Effector memory CD8-positive, alpha-beta T cell (primary cell): ENCODE results near the gene SALL1.

Experiments
- ATAC-seq: fragments of 150-1000 bp; cut with Tn5 transposase; replicated peaks from 2 replicates; pipeline ENCODE4 v1.10.0; 2021; ENCODE audit warnings: mild to moderate bottlenecking, moderate library complexity
- DNase-seq, 3 experiments: peaks; one replicate each; pipeline ENCODE4 v3.0.0; 2021
- H3K27ac Mint-ChIP-seq, 2 donors: one replicate each; pipeline ENCODE4 v1.8.0; 2022; ENCODE audit warnings: mild to moderate bottlenecking in 2 of 2, mixed read lengths in 2 of 2, moderate library complexity in 2 of 2
- H3K27me3 Mint-ChIP-seq, 2 donors: one replicate each; pipeline ENCODE4 v1.8.0; 2022; ENCODE audit warnings: mixed read lengths in 2 of 2
- H3K36me3 Mint-ChIP-seq: one replicate; pipeline ENCODE4 v1.8.0; 2022; ENCODE audit warnings: mild to moderate bottlenecking, moderate library complexity, mixed read lengths; ENCODE audit not compliant: insufficient read depth
- H3K4me1 Mint-ChIP-seq, 2 donors: one replicate each; pipeline ENCODE4 v1.8.0; 2022; ENCODE audit warnings: low read depth in 2 of 2, mixed read lengths in 2 of 2
- H3K4me3 Mint-ChIP-seq, 2 donors: one replicate each; pipeline ENCODE4 v1.8.0; 2022; ENCODE audit warnings: mild to moderate bottlenecking in 2 of 2, mixed read lengths in 2 of 2, moderate library complexity in 2 of 2
- H3K9me3 Mint-ChIP-seq, 2 donors: one replicate each; pipeline ENCODE4 v1.8.0; 2022; ENCODE audit warnings: mixed read lengths in 2 of 2

The SALL1 gene

GRCh38 chr16:51107742-51108141 is 43.3 kb downstream of the SALL1 start:
- Mint-ChIP-seq H3K4me1 (no peaks in the 10 kb centered on the region), H3K27me3 (peaks cover 13 to 17% of the 10 kb centered on the region in 2 donors), H3K27ac (no peak overlapping the region), H3K9me3 (peaks cover 4 to 6% of the 10 kb centered on the region in 2 donors), H3K36me3 (no peaks in the 10 kb centered on the region), H3K4me3 (no peak overlapping the region)
- ATAC-seq (no peak), DNase-seq (no peak)

GRCh38 chr16:51106535-51106934 is 44.5 kb downstream of the SALL1 start:
- Mint-ChIP-seq H3K27me3 (peaks cover 2 to 5% of the 10 kb centered on the region in 2 donors), H3K4me3 (no peak overlapping the region), H3K27ac (no peak overlapping the region), H3K36me3 (no peaks in the 10 kb centered on the region), H3K9me3 (peaks cover 4 to 6% of the 10 kb centered on the region in 2 donors), H3K4me1 (no peaks in the 10 kb centered on the region)
- ATAC-seq: no peak
- no peak for DNase-seq

GRCh38 chr16:51103590-51103989 is 47.5 kb downstream of the SALL1 start:
- ATAC-seq (no peak), DNase-seq (no peak)
- Mint-ChIP-seq H3K36me3 (no peaks in the 10 kb centered on the region), H3K4me1 (no peaks in the 10 kb centered on the region), H3K9me3 (peaks cover 4 to 14% of the 10 kb centered on the region in 2 donors), H3K27me3 (no peaks in the 10 kb centered on the region), H3K27ac (no peak overlapping the region), H3K4me3 (no peak overlapping the region)

- Mint-ChIP-seq H3K36me3 (no peaks in the 10 kb centered on the region), H3K27ac (no peak overlapping the region), H3K4me3 (no peak overlapping the region), H3K27me3 (no peaks in the 10 kb centered on the region), H3K9me3 (peaks cover 0 to 8% of the 10 kb centered on the region in 2 donors), H3K4me1 (no peaks in the 10 kb centered on the region)
- ATAC-seq: no peak
- no peak for DNase-seq
These were observed 53.3 kb downstream of the SALL1 start for GRCh38 chr16:51097729-51098128.

GRCh38 chr16:51095890-51096626 is 55.0 kb downstream of the SALL1 start:
- H3K9me3 Mint-ChIP-seq: peaks cover 2 to 8% of the 10 kb centered on the region in 2 donors
- H3K4me1 Mint-ChIP-seq: no peaks in the 10 kb centered on the region
- ATAC-seq (no peak), DNase-seq (no peak)
- H3K27ac Mint-ChIP-seq: no peak overlapping the region
- no peaks in the 10 kb centered on the region for H3K36me3 Mint-ChIP-seq
- no peak overlapping the region for H3K4me3 Mint-ChIP-seq
- no peaks in the 10 kb centered on the region for H3K27me3 Mint-ChIP-seq

- ATAC-seq: no peak
- H3K27ac Mint-ChIP-seq: no peak overlapping the region
- DNase-seq: no peak
- H3K27me3 Mint-ChIP-seq: no peaks in the 10 kb centered on the region
- no peak overlapping the region for H3K4me3 Mint-ChIP-seq
- H3K36me3 Mint-ChIP-seq: no peaks in the 10 kb centered on the region
- H3K4me1 Mint-ChIP-seq: no peaks in the 10 kb centered on the region
- H3K9me3 Mint-ChIP-seq: peaks cover 2 to 8% of the 10 kb centered on the region in 2 donors
These were observed 55.8 kb downstream of the SALL1 start for GRCh38 chr16:51095084-51095881.

GRCh38 chr16:51093726-51094280 is 57.3 kb downstream of the SALL1 start:
- Mint-ChIP-seq H3K27me3 (no peaks in the 10 kb centered on the region), H3K9me3 (peaks cover 0 to 2% of the 10 kb centered on the region in 2 donors), H3K4me1 (no peaks in the 10 kb centered on the region), H3K27ac (no peak overlapping the region), H3K36me3 (no peaks in the 10 kb centered on the region), H3K4me3 (no peak overlapping the region)
- ATAC-seq (no peak), DNase-seq (no peak)
